ENCODE results near the gene LRP8. TPM values are rescaled to one million over a fixed set of nuclear protein-coding genes. Genes with fewer than 3 reads are reported as not detected.

The LRP8 gene
- total and polyA plus RNA-seq, 2 of the 13 experiments (the other 11 are each of a cell fraction or from before 2014, with no cell fraction given): 17.3 to 17.4 TPM

DNA sequence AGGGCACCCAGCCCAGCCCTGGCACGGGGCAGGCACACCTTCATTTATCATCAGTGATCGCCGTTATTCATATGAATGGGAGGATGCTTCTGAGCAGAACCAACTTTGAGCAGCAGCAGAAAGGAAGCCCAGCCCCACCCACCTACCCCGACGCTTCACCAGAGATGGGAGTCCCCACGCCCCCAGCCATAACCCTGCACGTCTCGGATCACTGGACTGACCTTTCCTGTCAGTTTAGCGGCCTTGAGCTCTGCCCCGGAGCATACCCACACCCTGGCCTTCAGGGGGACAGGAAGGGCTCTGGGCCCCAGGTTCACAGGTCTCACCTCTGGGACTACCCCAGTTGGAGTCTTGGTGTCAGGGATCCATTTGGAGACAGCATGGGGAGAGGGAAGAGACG, 18.1 kb downstream of the LRP8 start:
- Histone ChIP-seq H3K4me2 (ENCODE audit: low read depth, low read length) (no peak overlapping the region), H3K9ac (ENCODE audit: insufficient read depth, low read depth, low read length) (no peak overlapping the region), H3K9me3 (ENCODE audit: low read length) (no peaks in the 10 kb centered on the region), H3K4me1 (ENCODE audit: insufficient read depth, low read length) (peaks cover 11% of the 10 kb centered on the region; the same call in 1 of the 2 replicates), H2AFZ (ENCODE audit: low read length) (no peak overlapping the region), H3K4me3 (replicated peaks in 1 of 3; ENCODE audit: insufficient read depth in 1 of 3, low read depth in 2 of 3, low read length in 3 of 3) (no peak overlapping the region), H3K36me3 (replicated peaks in 1 of 2; ENCODE audit: control insufficient read depth in 1 of 2, insufficient read depth in 2 of 2, low read length in 2 of 2) (peaks cover 3 to 21% of the 10 kb centered on the region in 2 experiments; a peak in 3 of 5 replicates), H3K27ac (ENCODE audit: extremely low read length, insufficient read depth, low read length) (no peak overlapping the region), H3K79me2 (ENCODE audit: insufficient read depth, low read length) (no peaks in the 10 kb centered on the region), H4K20me1 (ENCODE audit: insufficient read depth, low read length) (no peaks in the 10 kb centered on the region), H3K27me3 (ENCODE audit: control insufficient read depth in 1 of 2, insufficient read depth in 2 of 2, low read length in 2 of 2) (no peaks in the 10 kb centered on the region)
- intact Hi-C loops (cut with micrococcal nuclease; ENCODE audit: unreplicated experiment): no loop called here
- TF ChIP-seq ATF7-NPFF (CRISPR knock-in tag; IDR thresholded peaks at IDR 0.05; ENCODE audit: low read depth): no peak
- TF ChIP-seq, protein P1, sequence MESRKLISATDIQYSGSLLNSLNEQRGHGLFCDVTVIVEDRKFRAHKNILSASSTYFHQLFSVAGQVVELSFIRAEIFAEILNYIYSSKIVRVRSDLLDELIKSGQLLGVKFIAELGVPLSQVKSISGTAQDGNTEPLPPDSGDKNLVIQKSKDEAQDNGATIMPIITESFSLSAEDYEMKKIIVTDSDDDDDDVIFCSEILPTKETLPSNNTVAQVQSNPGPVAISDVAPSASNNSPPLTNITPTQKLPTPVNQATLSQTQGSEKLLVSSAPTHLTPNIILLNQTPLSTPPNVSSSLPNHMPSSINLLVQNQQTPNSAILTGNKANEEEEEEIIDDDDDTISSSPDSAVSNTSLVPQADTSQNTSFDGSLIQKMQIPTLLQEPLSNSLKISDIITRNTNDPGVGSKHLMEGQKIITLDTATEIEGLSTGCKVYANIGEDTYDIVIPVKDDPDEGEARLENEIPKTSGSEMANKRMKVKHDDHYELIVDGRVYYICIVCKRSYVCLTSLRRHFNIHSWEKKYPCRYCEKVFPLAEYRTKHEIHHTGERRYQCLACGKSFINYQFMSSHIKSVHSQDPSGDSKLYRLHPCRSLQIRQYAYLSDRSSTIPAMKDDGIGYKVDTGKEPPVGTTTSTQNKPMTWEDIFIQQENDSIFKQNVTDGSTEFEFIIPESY (CRISPR knock-in tag; IDR thresholded peaks at IDR 0.05): 0 out of 2 replicates have a peak, but pooled peaks have one; percentile 20
- DNase-seq (ENCODE audit: low spot score) (no peak), ATAC-seq (no peak; the same call in 2 of the 3 replicates), FAIRE-seq (no peak)
- in situ Hi-C loops (cut with HindIII; ENCODE audit: extremely low pct_ligation_motif_present, low pct_unique_long_range_greater_than_20kb): no loop called here
- WGBS (ENCODE audit: low lambda C conversion rate): 82% methylated on average over 9 of the region's 11 CpGs
- POLR2A ChIA-PET: no interaction called here
- CTCF ChIA-PET (ENCODE audit: low intra/inter-chr PET ratio, low total read pairs): no interaction called here
- BruUV-seq (replicated peaks): no TSS peak

- H3K4me1 ChIP-seq (ENCODE audit: insufficient read depth, low read length): peaks cover 11% of the 10 kb centered on the region; the same call in 1 of the 2 replicates
- peaks cover 3 to 19% of the 10 kb centered on the region in 2 experiments; a peak in 3 of 5 replicates for H3K36me3 ChIP-seq (replicated peaks in 1 of 2; ENCODE audit: control insufficient read depth in 1 of 2, insufficient read depth in 2 of 2, low read length in 2 of 2)
- ATAC-seq (no peak), DNase-seq (ENCODE audit: low spot score) (no peak), FAIRE-seq (no peak)
- H3K27ac ChIP-seq (ENCODE audit: extremely low read length, insufficient read depth, low read length): no peak overlapping the region
- H3K9me3 ChIP-seq (ENCODE audit: low read length): no peaks in the 10 kb centered on the region
- CTCF ChIA-PET (ENCODE audit: low intra/inter-chr PET ratio, low total read pairs): no interaction called here
- H3K79me2 ChIP-seq (ENCODE audit: insufficient read depth, low read length): peaks cover 2% of the 10 kb centered on the region
- no peaks in the 10 kb centered on the region for H3K27me3 ChIP-seq (ENCODE audit: control insufficient read depth in 1 of 2, insufficient read depth in 2 of 2, low read length in 2 of 2)
- H4K20me1 ChIP-seq (ENCODE audit: insufficient read depth, low read length): no peaks in the 10 kb centered on the region
- no peak overlapping the region for H2AFZ ChIP-seq (ENCODE audit: low read length)
- in situ Hi-C loops (cut with HindIII; ENCODE audit: extremely low pct_ligation_motif_present, low pct_unique_long_range_greater_than_20kb): no loop called here
- 95% methylated on average over 5 of the region's 8 CpGs for WGBS (ENCODE audit: low lambda C conversion rate)
- no peak overlapping the region for H3K4me3 ChIP-seq (replicated peaks in 1 of 3; ENCODE audit: insufficient read depth in 1 of 3, low read depth in 2 of 3, low read length in 3 of 3)
- POLR2A ChIA-PET: no interaction called here
- no TSS peak for BruUV-seq (replicated peaks)
- intact Hi-C loops (cut with micrococcal nuclease; ENCODE audit: unreplicated experiment): no loop called here
- no peak overlapping the region for H3K4me2 ChIP-seq (ENCODE audit: low read depth, low read length)
- H3K9ac ChIP-seq (ENCODE audit: insufficient read depth, low read depth, low read length): no peak overlapping the region
- TF ChIP-seq ZNF496 (CRISPR knock-in tag; IDR thresholded peaks at IDR 0.05; ENCODE audit: insufficient replicate concordance): no peak
- TF ChIP-seq, protein P2, sequence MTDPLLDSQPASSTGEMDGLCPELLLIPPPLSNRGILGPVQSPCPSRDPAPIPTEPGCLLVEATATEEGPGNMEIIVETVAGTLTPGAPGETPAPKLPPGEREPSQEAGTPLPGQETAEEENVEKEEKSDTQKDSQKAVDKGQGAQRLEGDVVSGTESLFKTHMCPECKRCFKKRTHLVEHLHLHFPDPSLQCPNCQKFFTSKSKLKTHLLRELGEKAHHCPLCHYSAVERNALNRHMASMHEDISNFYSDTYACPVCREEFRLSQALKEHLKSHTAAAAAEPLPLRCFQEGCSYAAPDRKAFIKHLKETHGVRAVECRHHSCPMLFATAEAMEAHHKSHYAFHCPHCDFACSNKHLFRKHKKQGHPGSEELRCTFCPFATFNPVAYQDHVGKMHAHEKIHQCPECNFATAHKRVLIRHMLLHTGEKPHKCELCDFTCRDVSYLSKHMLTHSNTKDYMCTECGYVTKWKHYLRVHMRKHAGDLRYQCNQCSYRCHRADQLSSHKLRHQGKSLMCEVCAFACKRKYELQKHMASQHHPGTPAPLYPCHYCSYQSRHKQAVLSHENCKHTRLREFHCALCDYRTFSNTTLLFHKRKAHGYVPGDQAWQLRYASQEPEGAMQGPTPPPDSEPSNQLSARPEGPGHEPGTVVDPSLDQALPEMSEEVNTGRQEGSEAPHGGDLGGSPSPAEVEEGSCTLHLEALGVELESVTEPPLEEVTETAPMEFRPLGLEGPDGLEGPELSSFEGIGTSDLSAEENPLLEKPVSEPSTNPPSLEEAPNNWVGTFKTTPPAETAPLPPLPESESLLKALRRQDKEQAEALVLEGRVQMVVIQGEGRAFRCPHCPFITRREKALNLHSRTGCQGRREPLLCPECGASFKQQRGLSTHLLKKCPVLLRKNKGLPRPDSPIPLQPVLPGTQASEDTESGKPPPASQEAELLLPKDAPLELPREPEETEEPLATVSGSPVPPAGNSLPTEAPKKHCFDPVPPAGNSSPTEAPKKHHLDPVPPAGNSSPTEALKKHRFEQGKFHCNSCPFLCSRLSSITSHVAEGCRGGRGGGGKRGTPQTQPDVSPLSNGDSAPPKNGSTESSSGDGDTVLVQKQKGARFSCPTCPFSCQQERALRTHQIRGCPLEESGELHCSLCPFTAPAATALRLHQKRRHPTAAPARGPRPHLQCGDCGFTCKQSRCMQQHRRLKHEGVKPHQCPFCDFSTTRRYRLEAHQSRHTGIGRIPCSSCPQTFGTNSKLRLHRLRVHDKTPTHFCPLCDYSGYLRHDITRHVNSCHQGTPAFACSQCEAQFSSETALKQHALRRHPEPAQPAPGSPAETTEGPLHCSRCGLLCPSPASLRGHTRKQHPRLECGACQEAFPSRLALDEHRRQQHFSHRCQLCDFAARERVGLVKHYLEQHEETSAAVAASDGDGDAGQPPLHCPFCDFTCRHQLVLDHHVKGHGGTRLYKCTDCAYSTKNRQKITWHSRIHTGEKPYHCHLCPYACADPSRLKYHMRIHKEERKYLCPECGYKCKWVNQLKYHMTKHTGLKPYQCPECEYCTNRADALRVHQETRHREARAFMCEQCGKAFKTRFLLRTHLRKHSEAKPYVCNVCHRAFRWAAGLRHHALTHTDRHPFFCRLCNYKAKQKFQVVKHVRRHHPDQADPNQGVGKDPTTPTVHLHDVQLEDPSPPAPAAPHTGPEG (CRISPR knock-in tag; IDR thresholded peaks at IDR 0.05): no peak
- TF ChIP-seq MED1 (CRISPR knock-in tag; IDR thresholded peaks at IDR 0.05): no peak
- no peak for TF ChIP-seq KDM2A (CRISPR knock-in tag; IDR thresholded peaks at IDR 0.05; ENCODE audit: borderline replicate concordance, low read depth)
- TF ChIP-seq ZKSCAN8 (CRISPR knock-in tag; IDR thresholded peaks at IDR 0.05; ENCODE audit: borderline replicate concordance): no peak
- no peak for TF ChIP-seq ZNF570 (CRISPR knock-in tag; IDR thresholded peaks at IDR 0.05; ENCODE audit: borderline replicate concordance)
Measured at GRCh38 chr1:53308506-53308905, 19.4 kb downstream of the LRP8 start.
